Measurements from ENCODE around the gene ATP2C2. TPM values are rescaled to one million over a fixed set of nuclear protein-coding genes. Genes with fewer than 3 reads are reported as not detected.
A peak's percentile ranks its signal among the peaks of the same experiment; 100 is the strongest.

Gene ATP2C2
- total RNA-seq, 1 donor, result not detected

GRCh38 chr16:84459533-84459894 lies 91.2 kb downstream of the ATP2C2 start:
- TF ChIP-seq CTCF (IDR thresholded peaks at IDR 0.05; ENCODE audit: extremely low read depth, low read depth, low read length), result no peak
- H3K4me1 ChIP-seq (ENCODE audit: insufficient read depth, low read length), result no peaks in the 10 kb centered on the region
- peaks cover 2% of the 10 kb centered on the region for H4K20me1 ChIP-seq (ENCODE audit: insufficient read depth, low read length)
- no peak overlapping the region for H3K4me3 ChIP-seq (ENCODE audit: insufficient read depth, low read length)
- no peaks in the 10 kb centered on the region for H3K27me3 ChIP-seq (ENCODE audit: insufficient read depth, low read length)
- H3K4me2 ChIP-seq (ENCODE audit: insufficient read depth, low read length), result no peak overlapping the region
- peak; percentile 31 for DNase-seq (ENCODE audit: insufficient read length, low spot score, missing footprints)
- H3K27ac ChIP-seq (ENCODE audit: low read depth, low read length), result no peak overlapping the region
- H3K79me2 ChIP-seq (ENCODE audit: insufficient read depth, low read length), result no peaks in the 10 kb centered on the region
- H3K36me3 ChIP-seq (ENCODE audit: insufficient read depth, low read length), result peaks cover 11% of the 10 kb centered on the region
- H3K9me3 ChIP-seq (ENCODE audit: low read depth, low read length), result no peaks in the 10 kb centered on the region
- no peak overlapping the region for H2AFZ ChIP-seq (ENCODE audit: low read length)

- no peak for TF ChIP-seq CTCF (IDR thresholded peaks at IDR 0.05; ENCODE audit: extremely low read depth, low read depth, low read length)
- peak; percentile 68 for DNase-seq (ENCODE audit: insufficient read length, low spot score, missing footprints)
- Histone ChIP-seq H3K79me2 (ENCODE audit: insufficient read depth, low read length) (no peaks in the 10 kb centered on the region), H3K36me3 (ENCODE audit: insufficient read depth, low read length) (peaks cover 16% of the 10 kb centered on the region), H3K27me3 (ENCODE audit: insufficient read depth, low read length) (no peaks in the 10 kb centered on the region), H2AFZ (ENCODE audit: low read length) (no peak overlapping the region), H4K20me1 (ENCODE audit: insufficient read depth, low read length) (peaks cover 5% of the 10 kb centered on the region), H3K4me3 (ENCODE audit: insufficient read depth, low read length) (no peak overlapping the region), H3K9me3 (ENCODE audit: low read depth, low read length) (no peaks in the 10 kb centered on the region), H3K4me2 (ENCODE audit: insufficient read depth, low read length) (no peak overlapping the region), H3K27ac (ENCODE audit: low read depth, low read length) (no peak overlapping the region), H3K4me1 (ENCODE audit: insufficient read depth, low read length) (no peaks in the 10 kb centered on the region)
These were observed 91.6 kb downstream of the ATP2C2 start for GRCh38 chr16:84459941-84460405.

- Histone ChIP-seq H4K20me1 (ENCODE audit: insufficient read depth, low read length) (peaks cover 10% of the 10 kb centered on the region), H3K36me3 (ENCODE audit: insufficient read depth, low read length) (peaks cover 19% of the 10 kb centered on the region), H3K4me2 (ENCODE audit: insufficient read depth, low read length) (no peak overlapping the region), H3K9me3 (ENCODE audit: low read depth, low read length) (no peaks in the 10 kb centered on the region), H3K4me3 (ENCODE audit: insufficient read depth, low read length) (no peak overlapping the region), H3K4me1 (ENCODE audit: insufficient read depth, low read length) (no peaks in the 10 kb centered on the region), H3K79me2 (ENCODE audit: insufficient read depth, low read length) (no peaks in the 10 kb centered on the region), H3K27ac (ENCODE audit: low read depth, low read length) (no peak overlapping the region), H3K27me3 (ENCODE audit: insufficient read depth, low read length) (no peaks in the 10 kb centered on the region), H2AFZ (ENCODE audit: low read length) (no peak overlapping the region)
- TF ChIP-seq CTCF (IDR thresholded peaks at IDR 0.05; ENCODE audit: extremely low read depth, low read depth, low read length), result no peak
- DNase-seq (ENCODE audit: insufficient read length, low spot score, missing footprints), result peak; percentile 45
These were observed 92.2 kb downstream of the ATP2C2 start for GRCh38 chr16:84460406-84461028.

GRCh38 chr16:84461029-84461412 lies 92.7 kb downstream of the ATP2C2 start:
- Histone ChIP-seq H3K79me2 (ENCODE audit: insufficient read depth, low read length) (no peaks in the 10 kb centered on the region), H3K27me3 (ENCODE audit: insufficient read depth, low read length) (no peaks in the 10 kb centered on the region)
- TF ChIP-seq CTCF (IDR thresholded peaks at IDR 0.05; ENCODE audit: extremely low read depth, low read depth, low read length), result no peak

More at GRCh38 chr16:84461029-84461412, 92.7 kb downstream of the ATP2C2 start:
- peaks cover 19% of the 10 kb centered on the region for H3K36me3 ChIP-seq (ENCODE audit: insufficient read depth, low read length)
- H3K4me2 ChIP-seq (ENCODE audit: insufficient read depth, low read length), result no peak overlapping the region
- H2AFZ ChIP-seq (ENCODE audit: low read length), result no peak overlapping the region
- no peak overlapping the region for H3K4me3 ChIP-seq (ENCODE audit: insufficient read depth, low read length)
- H3K27ac ChIP-seq (ENCODE audit: low read depth, low read length), result no peak overlapping the region
- no peaks in the 10 kb centered on the region for H3K4me1 ChIP-seq (ENCODE audit: insufficient read depth, low read length)
- no peaks in the 10 kb centered on the region for H3K9me3 ChIP-seq (ENCODE audit: low read depth, low read length)
- peaks cover 10% of the 10 kb centered on the region for H4K20me1 ChIP-seq (ENCODE audit: insufficient read depth, low read length)
- peak; percentile 76 for DNase-seq (ENCODE audit: insufficient read length, low spot score, missing footprints)

Measured in osteoblast (primary cell).